Activated CD4-positive, alpha-beta memory T cell treated with anti-CD3 and anti-CD28 coated beads, Interleukin-2, amount 10 ng/mL, durations not matched to agents 7 days and 5 days (primary cell): ENCODE measurements around the gene IGSF9B. TPM values are rescaled to one million over a fixed set of nuclear protein-coding genes. Genes with fewer than 3 reads are reported as not detected.

Experiments
- CTCF ChIA-PET: fragments of 350-600 bp; sonication (Branson Sonifier 250); formaldehyde crosslinking; loops from one replicate; lab custom pipeline; 2021; ENCODE audit warnings: antibody characterized with exemption, inconsistent platforms; lab: Charles Lee
- POLR2A ChIA-PET: fragments of 350-600 bp; sonication (Branson Sonifier 250); formaldehyde crosslinking; loops from one replicate; lab custom pipeline; 2021; ENCODE audit warnings: antibody characterized with exemption; lab: Charles Lee
- DNase-seq: peaks from one replicate; pipeline ENCODE4 v3.0.0-alpha.2; 2020
- H3K27ac Mint-ChIP-seq: one replicate; pipeline ENCODE4 v1.8.0; 2021; ENCODE audit warnings: mild to moderate bottlenecking, mixed read lengths
- H3K27me3 Mint-ChIP-seq: one replicate; pipeline ENCODE4 v1.8.0; 2021; ENCODE audit warnings: mixed read lengths
- H3K36me3 Mint-ChIP-seq: one replicate; pipeline ENCODE4 v1.8.0; 2021; ENCODE audit warnings: low read depth, mixed read lengths
- H3K4me1 Mint-ChIP-seq: one replicate; pipeline ENCODE4 v1.8.0; 2021; ENCODE audit warnings: mixed read lengths
- H3K4me3 Mint-ChIP-seq: one replicate; pipeline ENCODE4 v1.8.0; 2021; ENCODE audit warnings: mild to moderate bottlenecking, mixed read lengths
- H3K9me3 Mint-ChIP-seq: one replicate; pipeline ENCODE4 v1.8.0; 2021; ENCODE audit warnings: mixed read lengths
- total RNA-seq, 2 experiments: library from RNA; stranded (reverse); gene quantifications; one replicate each; pipeline ENCODE4 v1.2.3, GENCODE V29; 2021

Gene IGSF9B
- total RNA-seq, 2 experiments from 2014 or later: 66.2 to 70.8 TPM

GRCh38 chr11:133929401-133930052 is 27.2 kb downstream of the IGSF9B start:
- Mint-ChIP-seq H3K27me3 (no peaks in the 10 kb centered on the region), H3K27ac (peak overlapping the region; percentile 88), H3K36me3 (peaks cover 48% of the 10 kb centered on the region), H3K4me3 (no peak overlapping the region), H3K4me1 (peaks cover 38% of the 10 kb centered on the region), H3K9me3 (no peaks in the 10 kb centered on the region)
- no peak for DNase-seq
- CTCF ChIA-PET: no interaction called here
- POLR2A ChIA-PET: interaction anchor here (3.1 kb wide), 1 partner anchor 16 kb away, joined by 57 read pairs; no protein-coding TSS in a partner anchor

DNA sequence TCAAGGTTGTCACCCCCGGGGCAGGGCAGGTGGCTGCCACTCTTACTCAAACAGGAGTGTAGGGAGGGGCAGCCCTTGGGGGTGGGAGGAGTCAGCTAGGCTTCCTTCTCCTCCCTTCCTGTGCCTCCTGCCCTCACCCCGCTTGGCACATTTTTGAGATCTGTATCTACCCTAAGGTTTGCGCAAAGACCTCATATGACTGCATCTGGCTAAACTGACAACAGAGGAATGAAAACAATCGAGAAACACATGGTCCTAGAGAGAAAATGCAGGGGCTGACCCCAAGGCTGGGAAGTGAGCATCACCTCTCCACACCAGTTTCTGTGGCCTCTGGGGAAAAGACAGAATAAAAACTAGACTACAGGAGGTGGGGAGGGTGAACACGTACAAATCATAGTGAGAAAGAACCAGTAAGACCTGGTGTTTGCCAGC is 28.1 kb downstream of the IGSF9B start:
- Mint-ChIP-seq H3K27me3 (no peaks in the 10 kb centered on the region), H3K9me3 (no peaks in the 10 kb centered on the region), H3K36me3 (peaks cover 46% of the 10 kb centered on the region), H3K4me1 (peaks cover 38% of the 10 kb centered on the region), H3K27ac (peak overlapping the region; percentile 88), H3K4me3 (peak overlapping the region; percentile 74)
- ChIA-PET POLR2A (interaction anchor here (1.3 to 3.1 kb wide), 7 partner anchors 10 to 140 kb away, joined by 4 to 57 read pairs (median 5); partner anchors contain the start of genes IGSF9B and JAM3), CTCF (interaction anchor here (0.7 to 2.8 kb wide), 20 partner anchors 10 to 211 kb away, joined by 3 to 77 read pairs (median 8); partner anchors contain the start of gene IGSF9B)
- DNase-seq: peak; percentile 82

DNA sequence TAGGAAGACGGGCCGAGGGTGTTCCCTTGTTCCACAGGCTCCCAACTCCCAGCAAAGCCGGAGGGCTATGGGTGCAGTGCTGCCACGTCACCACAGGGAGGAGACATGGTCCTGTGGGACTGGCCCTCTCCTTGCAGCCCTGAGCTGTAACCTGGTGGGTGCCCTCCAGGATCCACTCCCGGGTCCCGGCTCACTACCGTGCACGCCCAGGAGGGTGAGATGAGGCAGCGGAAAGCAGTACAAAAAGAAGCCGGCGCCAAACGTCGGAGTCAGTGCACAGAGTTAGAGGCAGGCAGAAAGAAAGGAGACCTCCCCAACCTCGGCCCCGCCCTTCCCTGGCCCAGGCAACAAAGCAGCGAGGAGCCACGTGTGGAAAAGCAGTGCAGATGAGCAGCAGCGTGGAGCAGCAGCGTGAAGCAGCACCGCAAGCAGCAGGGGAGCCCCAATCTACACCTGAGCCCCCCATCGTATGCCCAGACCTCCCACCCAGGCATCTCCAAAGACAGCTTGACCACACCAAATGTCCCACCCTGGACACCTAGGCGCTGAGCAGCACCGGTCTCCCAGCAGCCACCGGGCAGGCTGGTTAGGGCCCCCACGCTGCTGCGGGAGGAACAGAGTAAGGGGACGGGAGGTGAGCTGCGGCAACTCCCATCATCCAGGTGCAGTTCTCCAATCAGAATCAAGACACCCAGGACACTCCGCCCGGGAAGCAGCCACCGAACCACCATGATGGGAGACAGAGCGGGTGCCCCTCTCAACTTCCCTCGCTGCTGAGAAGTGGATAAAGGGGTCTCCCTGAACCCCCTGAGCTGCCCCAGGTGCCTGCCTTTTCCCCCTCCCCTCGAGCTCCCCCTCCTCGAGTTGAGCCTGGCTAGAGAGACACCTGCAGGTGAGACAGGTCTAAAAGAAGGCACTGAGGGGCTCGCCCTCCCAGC is 28.8 kb downstream of the IGSF9B start:
- H3K36me3 Mint-ChIP-seq: peaks cover 45% of the 10 kb centered on the region
- no peaks in the 10 kb centered on the region for H3K9me3 Mint-ChIP-seq
- POLR2A ChIA-PET: interaction anchor here (1.3 to 3.1 kb wide), 7 partner anchors 10 to 141 kb away, joined by 4 to 57 read pairs (median 5); partner anchors contain the start of genes IGSF9B and JAM3
- peaks cover 37% of the 10 kb centered on the region for H3K4me1 Mint-ChIP-seq
- peak; percentile 76 for DNase-seq
- CTCF ChIA-PET: interaction anchor here (0.6 to 2.8 kb wide), 28 partner anchors 10 to 316 kb away, joined by 3 to 77 read pairs (median 4); partner anchors contain the start of genes IGSF9B and JAM3
- peak overlapping the region; percentile 88 for H3K27ac Mint-ChIP-seq
- H3K4me3 Mint-ChIP-seq: peak overlapping the region; percentile 74
- H3K27me3 Mint-ChIP-seq: no peaks in the 10 kb centered on the region

DNA sequence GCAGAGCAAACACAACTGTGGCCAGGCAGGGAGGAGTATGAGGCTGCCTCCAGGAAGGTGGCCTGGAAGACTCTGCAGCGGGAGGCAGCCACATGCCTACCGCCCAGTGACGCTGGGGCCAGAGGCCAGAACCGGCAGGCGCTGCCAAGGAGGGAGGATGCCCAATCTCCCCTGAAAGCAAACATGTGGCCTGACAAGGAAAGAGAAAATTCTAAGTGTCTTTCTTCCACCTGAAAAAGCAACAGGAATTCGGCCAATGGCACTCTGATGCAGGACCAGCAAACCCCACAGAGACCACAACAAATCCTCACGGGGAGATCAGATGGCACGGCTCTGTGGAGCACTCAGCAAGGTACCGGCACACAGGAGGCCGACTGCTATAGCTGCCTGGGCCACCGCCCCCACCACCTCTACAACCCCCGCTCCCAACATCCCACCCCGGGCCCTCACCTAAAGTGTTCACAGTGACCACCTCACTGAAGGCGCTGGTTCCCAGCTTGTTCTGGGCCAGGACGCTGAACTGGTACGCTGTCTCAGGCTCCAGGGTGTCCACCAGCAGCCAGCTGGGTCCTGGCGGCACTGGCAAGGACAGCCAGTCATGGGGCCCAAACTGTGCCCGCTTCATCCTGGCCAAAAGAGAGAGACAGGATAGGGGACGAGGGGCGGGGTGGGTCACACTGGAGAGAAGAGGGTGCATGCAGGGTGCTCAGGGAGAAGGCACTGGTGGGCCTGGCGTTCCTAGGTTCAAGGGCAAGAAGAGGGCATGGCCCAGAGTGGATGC is 30.1 kb downstream of the IGSF9B start:
- POLR2A ChIA-PET: interaction anchor here (1.0 to 3.1 kb wide), 3 partner anchors 19 to 210 kb away, joined by 3 to 57 read pairs (median 26); partner anchors contain the start of gene IGSF9B
- H3K4me3 Mint-ChIP-seq: no peak overlapping the region

GRCh38 chr11:133925756-133926155 is 31.0 kb downstream of the IGSF9B start:
- DNase-seq: no peak
- ChIA-PET POLR2A (no interaction called here), CTCF (interaction anchor here (0.9 kb wide), 1 partner anchor 13 kb away, joined by 3 read pairs; no protein-coding TSS in a partner anchor)
- Mint-ChIP-seq H3K4me3 (no peak overlapping the region), H3K36me3 (peaks cover 60% of the 10 kb centered on the region), H3K27me3 (no peaks in the 10 kb centered on the region), H3K9me3 (no peaks in the 10 kb centered on the region), H3K4me1 (peaks cover 37% of the 10 kb centered on the region), H3K27ac (no peak overlapping the region)

More for the DNA sequence above, 30.1 kb downstream of the IGSF9B start:
- CTCF ChIA-PET: interaction anchor here (0.7 to 2.8 kb wide), 16 partner anchors 11 to 210 kb away, joined by 3 to 77 read pairs (median 8); partner anchors contain the start of gene IGSF9B
- no peak for DNase-seq
- peaks cover 37% of the 10 kb centered on the region for H3K4me1 Mint-ChIP-seq
- H3K27me3 Mint-ChIP-seq: no peaks in the 10 kb centered on the region
- H3K27ac Mint-ChIP-seq: no peak overlapping the region
- no peaks in the 10 kb centered on the region for H3K9me3 Mint-ChIP-seq
- peaks cover 51% of the 10 kb centered on the region for H3K36me3 Mint-ChIP-seq

DNA sequence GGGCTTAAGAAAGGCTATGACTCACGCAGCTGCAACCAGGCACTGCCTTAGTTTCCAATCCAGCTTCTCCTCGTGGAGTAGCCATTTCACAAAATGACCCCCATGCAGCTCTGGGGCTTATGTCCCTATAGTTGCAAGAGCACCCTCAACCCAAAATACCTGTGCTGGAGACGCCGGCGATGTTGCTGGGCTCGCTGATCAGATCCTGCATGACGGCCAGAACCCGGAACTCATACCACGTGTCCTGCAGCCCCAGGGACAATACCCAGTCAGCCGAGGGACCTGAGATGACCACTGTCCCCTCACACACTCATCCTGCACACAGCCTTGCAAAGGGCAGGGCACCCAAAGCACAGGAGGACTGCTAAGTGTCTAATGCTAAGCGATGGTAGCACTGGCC is 32.1 kb downstream of the IGSF9B start:
- DNase-seq: no peak
- H3K27ac Mint-ChIP-seq: no peak overlapping the region
- no peaks in the 10 kb centered on the region for H3K27me3 Mint-ChIP-seq
- POLR2A ChIA-PET: interaction anchor here (0.8 to 1.3 kb wide), 2 partner anchors 9 to 45 kb away, joined by 3 to 4 read pairs; no protein-coding TSS in a partner anchor
- peaks cover 26% of the 10 kb centered on the region for H3K4me1 Mint-ChIP-seq
- H3K9me3 Mint-ChIP-seq: no peaks in the 10 kb centered on the region
- CTCF ChIA-PET: no interaction called here
- peaks cover 51% of the 10 kb centered on the region for H3K36me3 Mint-ChIP-seq
- H3K4me3 Mint-ChIP-seq: no peak overlapping the region

DNA sequence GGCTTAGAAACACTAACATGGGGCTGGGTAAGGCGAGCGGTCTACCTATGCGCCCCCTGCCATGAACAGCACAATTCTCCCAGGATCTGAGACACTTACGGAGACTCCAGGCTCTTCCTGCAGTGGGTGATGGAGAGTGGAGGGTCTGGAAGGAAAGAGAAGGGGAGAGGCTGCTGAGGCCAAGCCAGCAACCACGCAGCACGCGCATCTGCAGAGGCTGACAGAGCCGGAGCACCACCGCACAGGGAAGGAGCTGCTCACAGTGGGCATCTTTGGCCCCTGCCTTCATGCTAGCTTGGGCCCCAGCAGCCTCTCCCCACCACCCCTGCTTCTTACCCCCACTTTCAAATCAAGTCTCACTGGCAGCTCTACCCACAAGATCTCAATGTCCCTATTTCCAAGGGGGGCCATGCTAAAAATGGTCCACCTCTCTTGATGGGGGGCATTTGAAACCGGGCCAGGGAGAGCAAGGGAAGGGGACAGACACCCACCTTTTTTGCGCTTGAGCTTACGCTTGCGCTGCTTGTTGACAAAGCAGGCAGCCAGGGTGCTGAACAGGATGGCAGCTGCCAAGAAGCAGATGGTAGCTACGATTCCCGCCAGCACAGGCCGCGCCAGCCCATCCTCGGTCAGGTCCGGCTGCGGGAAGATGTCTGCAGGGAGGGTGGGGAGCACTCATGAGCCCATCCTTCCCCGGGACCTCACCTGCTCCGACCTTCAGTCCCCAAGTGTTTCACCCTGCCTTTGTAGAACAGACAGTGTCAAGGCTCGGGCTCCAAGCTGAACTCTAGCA is 34.5 kb downstream of the IGSF9B start:
- Mint-ChIP-seq H3K27ac (no peak overlapping the region), H3K9me3 (no peaks in the 10 kb centered on the region), H3K27me3 (no peaks in the 10 kb centered on the region), H3K36me3 (peaks cover 51% of the 10 kb centered on the region), H3K4me3 (no peak overlapping the region), H3K4me1 (peaks cover 15% of the 10 kb centered on the region)
- ChIA-PET CTCF (no interaction called here), POLR2A (interaction anchor here (0.8 to 1.2 kb wide), 2 partner anchors 22 to 36 kb away, joined by 3 read pairs; no protein-coding TSS in a partner anchor)
- DNase-seq: no peak

DNA sequence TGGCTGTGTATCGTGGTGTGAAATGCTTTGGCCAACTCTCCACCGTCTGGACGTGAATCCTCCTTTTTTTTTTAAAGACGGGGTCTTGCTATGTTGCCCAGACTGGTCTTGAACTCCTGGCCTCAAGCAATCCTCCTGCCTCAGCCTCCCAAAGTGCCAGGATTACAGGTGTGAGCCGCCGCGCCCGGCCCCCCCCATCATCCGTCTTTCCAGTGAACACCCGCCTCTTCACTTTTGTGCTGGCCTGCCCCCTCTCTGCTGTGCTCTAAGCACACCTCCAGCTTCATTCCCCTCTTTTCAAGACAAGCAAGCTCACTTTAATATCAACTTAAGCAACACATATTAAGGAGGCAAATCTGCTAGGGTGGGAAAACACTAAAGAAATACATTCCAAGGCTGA is 35.3 kb downstream of the IGSF9B start:
- POLR2A ChIA-PET: interaction anchor here (1.2 to 1.3 kb wide), 2 partner anchors 17 to 21 kb away, joined by 3 read pairs; no protein-coding TSS in a partner anchor
- Mint-ChIP-seq H3K9me3 (no peaks in the 10 kb centered on the region), H3K36me3 (peaks cover 48% of the 10 kb centered on the region), H3K27me3 (no peaks in the 10 kb centered on the region), H3K27ac (no peak overlapping the region), H3K4me1 (peaks cover 13% of the 10 kb centered on the region), H3K4me3 (no peak overlapping the region)
- no peak for DNase-seq
- CTCF ChIA-PET: no interaction called here

GRCh38 chr11:133921026-133921425 is 35.7 kb downstream of the IGSF9B start:
- H3K4me1 Mint-ChIP-seq: peaks cover 12% of the 10 kb centered on the region
- H3K9me3 Mint-ChIP-seq: no peaks in the 10 kb centered on the region
- ChIA-PET CTCF (no interaction called here), POLR2A (interaction anchor here (1.3 kb wide), 1 partner anchor 17 kb away, joined by 3 read pairs; no protein-coding TSS in a partner anchor)
- H3K27ac Mint-ChIP-seq: no peak overlapping the region
- H3K4me3 Mint-ChIP-seq: no peak overlapping the region
- H3K27me3 Mint-ChIP-seq: no peaks in the 10 kb centered on the region
- H3K36me3 Mint-ChIP-seq: peaks cover 47% of the 10 kb centered on the region
- no peak for DNase-seq

GRCh38 chr11:133920109-133920990 is 36.4 kb downstream of the IGSF9B start:
- peaks cover 44% of the 10 kb centered on the region for H3K36me3 Mint-ChIP-seq
- ChIA-PET CTCF (no interaction called here), POLR2A (interaction anchor here (1.3 kb wide), 1 partner anchor 18 kb away, joined by 3 read pairs; no protein-coding TSS in a partner anchor)
- no peaks in the 10 kb centered on the region for H3K27me3 Mint-ChIP-seq
- no peak overlapping the region for H3K27ac Mint-ChIP-seq
- H3K4me1 Mint-ChIP-seq: peaks cover 12% of the 10 kb centered on the region
- DNase-seq: no peak
- no peak overlapping the region for H3K4me3 Mint-ChIP-seq
- H3K9me3 Mint-ChIP-seq: no peaks in the 10 kb centered on the region
